HG02678 (cell line): ENCODE results near the gene DRD1.
A peak's percentile ranks its signal among the peaks of the same experiment; 100 is the strongest.

Experiments
- ATAC-seq: cut with Tn5 transposase; IDR thresholded peaks from one replicate; pipeline ENCODE4 v1.9.1; 2021; ENCODE audit warnings: mild to moderate bottlenecking, moderate library complexity; ENCODE audit not compliant: unreplicated experiment

DRD1 gene

GRCh38 chr5:175444060-175444904 lies at the start of gene DRD1:
Gene DRD1 (minus strand): TSS chr5:175444182. CDS start chr5:175443099, 1,083 bp downstream.
- peak; percentile 61 for ATAC-seq

GRCh38 chr5:175493726-175494125 lies 49.7 kb upstream of the DRD1 start:
- no peak for ATAC-seq

DNA sequence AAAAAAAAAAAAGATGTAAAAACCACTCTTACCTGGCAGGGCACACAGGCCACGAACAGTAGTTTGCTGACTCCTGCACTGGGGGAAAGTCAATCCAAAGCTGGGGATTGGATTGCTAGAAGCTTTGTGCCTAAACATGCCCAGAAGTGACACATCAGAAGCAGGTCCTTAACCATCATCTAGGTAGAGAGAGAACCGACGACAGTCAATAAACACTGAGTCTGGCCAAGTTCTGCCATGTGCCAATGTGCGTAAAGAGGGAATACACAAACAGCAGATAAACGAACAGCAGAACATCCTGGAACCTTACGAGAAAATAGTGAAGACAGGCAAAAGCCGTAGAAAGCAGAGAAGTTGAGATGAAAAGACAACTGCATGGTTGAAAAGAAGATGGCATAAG lies 49.3 kb upstream of the DRD1 start:
- no peak for ATAC-seq

DNA sequence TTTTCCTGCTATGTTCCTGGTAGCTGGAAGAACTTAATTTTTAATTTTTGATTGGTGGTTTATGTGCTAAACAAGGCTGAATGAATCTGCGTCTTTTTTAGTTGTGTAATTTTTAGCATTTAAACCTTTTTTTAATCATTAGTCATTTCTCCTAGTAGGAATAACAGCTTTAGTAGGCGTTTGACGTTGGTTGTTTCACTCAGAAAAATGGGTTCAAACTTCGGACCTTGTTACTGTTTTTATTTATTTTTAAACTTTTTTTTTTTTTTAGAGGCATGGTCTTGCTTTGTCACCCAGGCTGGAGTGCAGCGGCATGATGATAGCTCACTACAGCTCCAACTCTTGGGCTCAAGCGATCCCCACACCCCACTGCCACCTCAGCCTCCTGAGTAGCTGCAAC lies 47.2 kb upstream of the DRD1 start:
- ATAC-seq: no peak

GRCh38 chr5:175489693-175490443 lies 45.9 kb upstream of the DRD1 start:
- no peak for ATAC-seq

DNA sequence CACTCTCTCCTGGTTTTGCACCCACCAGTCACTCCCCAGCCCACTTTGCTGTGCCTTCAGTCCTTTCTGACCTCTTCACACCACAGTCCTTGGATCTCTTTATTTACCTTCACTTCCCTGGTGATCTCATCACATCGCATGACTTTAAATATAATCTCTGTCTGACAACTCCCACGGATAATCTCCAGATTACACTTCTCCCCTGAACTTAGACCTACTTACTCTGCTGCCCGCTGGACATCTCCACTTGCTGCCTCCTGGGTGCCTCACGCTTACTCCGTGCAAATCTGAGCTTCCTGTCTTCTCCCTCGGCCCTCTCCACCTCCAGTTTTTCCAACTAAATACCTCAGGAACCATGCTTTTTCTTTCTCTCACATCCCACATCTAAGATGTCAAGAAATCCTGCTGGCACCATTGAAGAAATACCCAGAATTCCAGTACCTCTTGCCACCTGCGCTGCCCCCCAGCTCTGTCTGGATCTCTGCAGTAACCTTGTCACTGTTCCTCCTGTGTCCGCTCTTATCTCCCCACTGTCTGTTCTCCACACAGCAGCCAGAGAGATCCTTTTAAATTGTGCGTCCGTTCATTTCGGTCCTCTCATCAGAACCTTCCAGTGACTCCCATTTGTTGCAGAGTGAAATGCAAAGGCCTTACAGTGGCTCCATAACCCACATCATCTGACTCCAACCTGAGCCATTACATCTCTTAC lies 43.7 kb upstream of the DRD1 start:
- ATAC-seq: no peak

GRCh38 chr5:175485631-175486030 lies 41.6 kb upstream of the DRD1 start:
- no peak for ATAC-seq

DNA sequence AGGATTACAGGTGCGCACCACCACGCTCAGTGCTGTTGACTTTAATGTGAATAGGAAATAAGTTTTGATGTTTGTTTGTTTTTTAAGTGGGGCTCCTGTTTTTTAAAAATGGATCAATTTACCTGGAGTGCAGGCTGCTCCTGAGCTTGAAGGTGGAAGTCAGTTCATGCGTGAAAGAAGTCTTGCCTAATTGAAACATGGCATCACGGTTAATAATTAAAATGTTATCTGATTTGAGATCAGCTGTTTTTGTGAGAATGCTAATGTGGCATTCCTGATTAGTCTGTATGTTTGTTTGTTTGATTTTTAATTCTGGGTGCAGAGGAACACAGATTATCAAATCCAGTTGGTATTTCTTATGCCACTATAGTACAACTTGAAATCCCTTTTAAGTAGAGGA lies 40.8 kb upstream of the DRD1 start:
- no peak for ATAC-seq

DNA sequence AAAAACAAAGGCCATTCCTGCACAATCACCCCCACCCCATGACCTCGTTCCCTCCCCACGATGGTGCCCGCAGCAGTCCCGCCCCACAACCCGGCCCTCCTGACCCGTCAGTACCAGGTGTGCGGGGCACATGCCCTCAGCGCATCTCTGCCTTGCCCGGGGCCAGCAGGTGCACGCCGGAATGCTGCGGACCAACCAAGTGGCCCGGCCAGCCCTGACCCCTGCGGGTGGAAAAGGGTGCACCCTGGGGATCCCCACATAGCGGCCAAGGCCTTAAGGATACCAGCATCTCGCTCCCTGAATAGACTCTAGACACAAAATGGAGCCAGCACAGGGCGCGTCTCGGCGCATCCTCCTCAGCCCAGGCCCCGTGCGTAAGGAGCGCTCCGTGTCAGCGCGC lies 40.3 kb upstream of the DRD1 start:
- no peak for ATAC-seq

DNA sequence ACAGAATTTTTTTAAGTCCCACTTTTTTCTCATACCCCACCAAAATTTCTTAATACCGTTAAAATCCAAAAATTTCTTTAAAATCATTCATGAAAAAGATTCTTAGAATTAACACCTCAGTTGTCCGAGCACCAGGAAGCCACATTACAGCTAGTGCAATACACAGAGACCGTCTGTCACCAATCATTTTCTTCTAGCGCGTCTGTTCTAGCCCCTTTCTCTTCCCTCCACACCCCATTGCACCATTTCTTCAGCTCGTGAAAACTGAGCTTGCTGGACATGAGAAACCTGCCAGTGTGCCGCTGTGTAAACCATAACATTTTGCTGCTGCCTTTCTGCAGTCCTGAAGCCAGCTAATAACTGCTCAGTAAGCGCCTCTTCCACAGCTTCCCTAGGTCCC lies 39.4 kb upstream of the DRD1 start:
- no peak for ATAC-seq

- ATAC-seq: peak; percentile 3
These were observed 35.3 kb upstream of the DRD1 start for GRCh38 chr5:175479125-175479881.

GRCh38 chr5:175478384-175479124 lies 34.6 kb upstream of the DRD1 start, which contains the start of gene SFXN1:
Gene SFXN1 (plus strand): TSS chr5:175478560. CDS start chr5:175492104, 13,544 bp downstream.
- peak; percentile 92 for ATAC-seq

DNA sequence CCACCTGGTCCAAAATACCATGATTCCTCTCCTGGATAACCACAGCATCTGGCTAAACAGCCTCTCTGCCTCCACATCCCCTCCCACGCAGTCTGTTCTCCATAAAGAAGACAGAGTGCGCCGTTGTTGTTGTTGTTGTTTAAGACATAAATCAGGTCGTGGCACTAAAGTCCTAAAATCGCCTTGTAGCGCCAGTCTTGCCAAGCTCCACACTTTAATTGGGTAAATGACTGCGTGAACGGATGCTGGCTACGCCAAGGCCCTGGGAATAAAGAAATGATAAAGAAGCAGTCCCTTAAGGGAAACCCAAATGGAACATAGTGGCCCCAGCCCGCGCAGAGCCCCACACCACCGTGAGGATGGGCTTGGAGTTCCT lies 34.0 kb upstream of the DRD1 start:
- ATAC-seq: no peak

DNA sequence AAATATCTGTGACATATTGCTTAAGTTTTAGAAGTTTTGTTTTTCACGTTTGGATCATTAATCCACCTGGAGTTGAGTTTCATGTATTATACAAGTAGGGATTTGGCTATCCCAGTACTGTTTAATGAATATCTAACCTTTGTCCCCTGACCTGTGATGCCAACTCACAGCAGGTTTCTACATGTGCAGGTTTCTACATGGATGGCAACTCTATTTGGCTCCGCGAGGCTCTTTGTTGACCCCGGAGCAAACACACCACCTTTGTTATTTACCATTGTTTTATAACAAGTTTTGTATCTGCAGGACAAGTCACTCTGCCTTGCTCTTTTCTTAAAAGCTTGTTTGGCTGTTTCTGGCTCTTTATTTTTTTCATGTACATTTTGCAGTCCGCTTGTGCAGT lies 33.5 kb upstream of the DRD1 start:
- no peak for ATAC-seq

- ATAC-seq: no peak
These were observed 31.3 kb upstream of the DRD1 start for GRCh38 chr5:175475248-175475647.

DNA sequence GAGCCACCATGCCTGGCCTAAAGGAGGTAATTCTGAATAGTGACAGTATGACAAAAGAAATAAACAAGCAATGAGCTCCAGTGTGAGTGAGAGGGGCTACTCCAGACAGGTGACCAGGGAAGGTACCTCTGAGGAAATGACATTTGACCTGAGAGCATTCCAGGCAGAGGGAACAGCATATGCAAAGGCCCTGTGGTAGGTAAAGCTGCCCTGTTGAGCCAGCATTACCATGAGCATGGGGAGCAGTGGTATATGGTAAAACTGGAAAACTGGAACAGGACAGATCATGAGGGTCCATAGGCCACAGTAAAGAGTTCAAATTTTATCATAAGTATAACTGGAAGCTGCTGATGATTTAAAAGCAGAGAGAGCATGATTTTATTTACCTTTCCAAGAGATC lies 28.4 kb upstream of the DRD1 start:
- ATAC-seq: no peak

DNA sequence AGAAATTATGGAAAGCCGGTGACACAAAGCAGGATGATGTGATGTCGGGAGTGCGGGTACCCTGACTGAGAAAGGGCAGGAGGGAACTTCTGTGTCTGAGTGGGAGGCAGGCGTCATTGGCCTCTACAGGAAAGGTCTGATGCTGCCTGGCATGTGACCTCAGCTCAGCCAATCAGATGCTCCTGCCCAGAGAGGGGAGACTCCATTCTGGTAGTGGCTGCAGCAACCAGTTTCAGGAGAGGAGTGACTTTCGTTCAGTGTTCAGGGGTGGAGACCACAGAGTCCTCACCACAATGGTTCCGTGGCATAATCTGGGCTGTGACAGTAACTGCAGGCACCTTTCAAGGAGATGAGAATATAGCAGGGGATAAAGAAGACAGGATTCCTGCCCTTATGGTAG lies 27.6 kb upstream of the DRD1 start:
- ATAC-seq: no peak

DNA sequence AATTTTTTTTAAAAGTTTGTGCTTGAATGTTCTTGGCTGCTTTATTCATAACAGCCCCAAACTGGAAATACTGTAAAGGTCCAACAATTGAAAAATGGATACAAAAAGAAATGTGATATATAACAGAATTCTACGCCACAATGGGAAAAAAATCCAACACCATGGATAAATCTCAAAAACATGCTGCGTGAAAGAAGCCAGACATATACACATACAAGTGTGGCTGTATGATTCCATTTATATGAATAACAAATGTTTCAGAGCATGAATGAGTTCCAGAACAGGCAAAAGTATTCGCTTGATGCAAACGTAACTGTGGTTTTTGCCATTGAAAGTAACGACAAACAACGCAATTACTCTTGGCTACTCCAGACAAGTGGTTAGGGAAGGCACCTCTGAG lies 27.2 kb upstream of the DRD1 start:
- no peak for ATAC-seq

DNA sequence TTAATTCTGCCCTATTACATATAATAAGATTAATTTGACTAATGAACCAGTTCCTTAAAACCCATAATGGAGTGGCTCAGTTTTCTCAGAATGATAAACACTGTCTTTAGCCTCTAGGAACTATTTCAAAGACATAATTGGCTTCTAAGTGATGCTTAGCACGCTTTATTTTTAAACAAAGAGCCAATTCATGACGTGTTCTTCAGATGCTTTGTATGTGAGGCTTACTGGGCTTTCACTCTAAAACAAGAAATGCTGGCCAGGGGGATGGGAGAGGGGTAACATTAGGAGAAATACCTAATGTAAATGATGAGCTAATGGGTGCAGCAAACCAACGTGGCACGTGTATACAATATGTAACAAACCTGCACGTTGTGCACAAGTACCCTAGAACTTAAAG lies 26.8 kb upstream of the DRD1 start:
- no peak for ATAC-seq

GRCh38 chr5:175469916-175470315 lies 25.9 kb upstream of the DRD1 start:
- ATAC-seq: no peak
